ENCODE results near the gene TTC19.
"Not testable (repeated sequence)": the region's sequence is repeated elsewhere in the genome, so short reads cannot be mapped to it uniquely, and the experiment has no call there.

The TTC19 gene

GRCh38 chr17:15973016-15973415, 26.6 kb upstream of the TTC19 start:
- no peak for TF ChIP-seq CTCF (conservative IDR thresholded peaks at IDR 0.05)
- no peak for TF ChIP-seq ZFX (IDR thresholded peaks at IDR 0.05)
- H3K27ac ChIP-seq, result no peak overlapping the region

GRCh38 chr17:15973834-15974233, 25.8 kb upstream of the TTC19 start:
- no peak overlapping the region for H3K27ac ChIP-seq
- no peak for TF ChIP-seq ZFX (IDR thresholded peaks at IDR 0.05)
- no peak for TF ChIP-seq CTCF (conservative IDR thresholded peaks at IDR 0.05)

GRCh38 chr17:15977894-15978293, 21.7 kb upstream of the TTC19 start:
- H3K27ac ChIP-seq, result no peak overlapping the region
- TF ChIP-seq ZFX (IDR thresholded peaks at IDR 0.05) (no peak), CTCF (conservative IDR thresholded peaks at IDR 0.05) (no peak)

GRCh38 chr17:15978606-15979005, 21.0 kb upstream of the TTC19 start:
- no peak for TF ChIP-seq ZFX (IDR thresholded peaks at IDR 0.05)
- no peak overlapping the region for H3K27ac ChIP-seq

- H3K27ac ChIP-seq, result not testable (repeated sequence)
These were observed 20.6 kb upstream of the TTC19 start for GRCh38 chr17:15979013-15979412.

- no peak for TF ChIP-seq CTCF (conservative IDR thresholded peaks at IDR 0.05)
- no peak for TF ChIP-seq ZFX (IDR thresholded peaks at IDR 0.05)
- H3K27ac ChIP-seq, result no peak overlapping the region
These were observed 18.4 kb upstream of the TTC19 start for GRCh38 chr17:15981208-15981607.

- H3K27ac ChIP-seq, result no peak overlapping the region
- no peak for TF ChIP-seq ZFX (IDR thresholded peaks at IDR 0.05)
- no peak for TF ChIP-seq CTCF (conservative IDR thresholded peaks at IDR 0.05)
These were observed 17.7 kb upstream of the TTC19 start for GRCh38 chr17:15981646-15982580.

GRCh38 chr17:15996322-15996721, 3.3 kb upstream of the TTC19 start:
- TF ChIP-seq ZFX (IDR thresholded peaks at IDR 0.05), result no peak
- no peak for TF ChIP-seq CTCF (conservative IDR thresholded peaks at IDR 0.05)
- no peak overlapping the region for H3K27ac ChIP-seq

Measured in C4-2B (cell line).